ENCODE results near the gene CDH24.

Gene CDH24

DNA sequence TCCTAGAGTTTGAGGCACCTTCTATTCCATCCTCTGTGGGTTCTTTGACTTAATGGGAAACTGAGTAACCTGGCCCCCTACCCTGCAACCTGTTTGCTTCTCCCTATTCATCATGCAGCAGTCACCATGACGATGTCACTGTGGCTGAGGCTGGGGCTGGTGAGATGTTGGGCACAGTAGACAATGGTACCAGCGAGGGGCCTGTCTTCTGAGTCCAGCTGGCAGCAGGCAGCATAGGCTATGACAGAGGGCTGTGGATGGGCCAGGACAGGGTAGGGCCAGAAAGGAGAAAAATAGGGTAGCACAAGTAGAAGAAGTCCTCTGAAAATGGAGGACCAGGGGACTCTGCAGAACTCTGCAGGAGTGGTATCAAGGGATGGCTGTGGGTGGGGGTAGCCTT is 45.5 kb upstream of the CDH24 start:
- no peak overlapping the region for H3K27ac ChIP-seq (ENCODE audit: insufficient read depth in 1 of 2, low read depth in 1 of 2, low read length in 2 of 2, poor library complexity in 1 of 2, severe bottlenecking in 2 of 2)
- H3K27me3 ChIP-seq (replicated peaks in 2 of 5; ENCODE audit: control insufficient read depth in 4 of 5, insufficient read depth in 5 of 5, low read length in 4 of 5) = peaks cover 0 to 3% (median 0%) of the 10 kb centered on the region in 5 experiments
- H3K36me3 ChIP-seq (ENCODE audit: control insufficient read depth in 4 of 4, insufficient read depth in 4 of 4, low read length in 3 of 4) = peaks cover 3 to 16% (median 8%) of the 10 kb centered on the region in 4 experiments
- no peak overlapping the region for H3K4me3 ChIP-seq (ENCODE audit: control insufficient read depth in 1 of 7, extremely low read depth in 1 of 7, insufficient read depth in 4 of 7, low read depth in 2 of 7, low read length in 6 of 7)
- WGBS (ENCODE audit: insufficient coverage) = 100% methylated on average over 1 of the region's 2 CpGs
- DNase-seq = no peak
- H3K9me3 ChIP-seq (ENCODE audit: control extremely low read depth in 1 of 5, control insufficient read depth in 4 of 5, insufficient read depth in 2 of 5, low read depth in 1 of 5, low read length in 4 of 5) = no peaks in the 10 kb centered on the region
- CTCF ChIA-PET = interaction anchor here (1.3 to 3.8 kb wide), 6 partner anchors 10 to 32 kb away, joined by 3 to 22 read pairs (median 6); no protein-coding TSS in a partner anchor
- POLR2A ChIA-PET = no interaction called here
- no peaks in the 10 kb centered on the region for H3K4me1 ChIP-seq (ENCODE audit: control extremely low read depth in 1 of 4, control insufficient read depth in 4 of 4, insufficient read depth in 4 of 4, low read length in 3 of 4)

DNA sequence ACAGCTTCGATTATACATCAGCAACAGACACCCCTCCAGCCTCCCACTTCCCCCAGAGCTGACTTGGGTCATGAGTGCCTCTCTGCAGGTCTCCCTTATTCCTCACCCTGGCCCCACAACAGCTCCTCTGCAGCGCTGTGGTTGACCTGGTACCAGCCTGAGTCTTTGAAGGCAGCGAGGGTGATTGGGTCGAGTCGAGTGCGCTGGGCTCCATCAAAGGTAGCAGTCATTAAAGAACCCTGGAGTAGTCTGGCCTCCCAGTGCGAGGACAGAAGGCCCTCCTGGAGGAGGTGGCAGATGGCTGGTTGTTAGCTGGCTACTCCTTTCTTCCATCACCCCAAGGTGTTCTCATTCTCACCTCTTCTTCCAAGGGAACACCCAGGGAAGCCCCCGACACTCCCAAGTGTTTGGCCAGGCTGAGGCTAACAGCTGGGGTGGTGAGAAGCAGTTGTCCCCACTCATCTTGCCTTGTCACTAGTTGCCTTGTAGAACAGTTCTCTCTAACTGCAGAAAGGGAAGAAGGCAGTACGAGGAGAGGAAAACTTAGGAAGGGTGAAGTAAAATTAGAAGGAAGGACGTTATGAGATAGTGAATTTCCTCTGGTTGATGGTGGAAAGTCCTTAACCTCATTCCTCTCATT is 44.8 kb upstream of the CDH24 start:
- 100% methylated on average over 6 of the region's 10 CpGs for WGBS (ENCODE audit: insufficient coverage)
- DNase-seq = no peak
- Histone ChIP-seq H3K4me1 (ENCODE audit: control extremely low read depth in 1 of 4, control insufficient read depth in 4 of 4, insufficient read depth in 4 of 4, low read length in 3 of 4) (peaks cover 0 to 4% (median 2%) of the 10 kb centered on the region in 4 experiments), H3K27me3 (replicated peaks in 2 of 5; ENCODE audit: control insufficient read depth in 4 of 5, insufficient read depth in 5 of 5, low read length in 4 of 5) (peaks cover 0 to 3% (median 0%) of the 10 kb centered on the region in 5 experiments), H3K36me3 (ENCODE audit: control insufficient read depth in 4 of 4, insufficient read depth in 4 of 4, low read length in 3 of 4) (peaks cover 3 to 20% (median 10%) of the 10 kb centered on the region in 4 experiments), H3K27ac (ENCODE audit: insufficient read depth in 1 of 2, low read depth in 1 of 2, low read length in 2 of 2, poor library complexity in 1 of 2, severe bottlenecking in 2 of 2) (no peak overlapping the region), H3K4me3 (ENCODE audit: control insufficient read depth in 1 of 7, extremely low read depth in 1 of 7, insufficient read depth in 4 of 7, low read depth in 2 of 7, low read length in 6 of 7) (no peak overlapping the region), H3K9me3 (ENCODE audit: control extremely low read depth in 1 of 5, control insufficient read depth in 4 of 5, insufficient read depth in 2 of 5, low read depth in 1 of 5, low read length in 4 of 5) (no peaks in the 10 kb centered on the region)
- ChIA-PET POLR2A (no interaction called here), CTCF (interaction anchor here (1.0 to 3.8 kb wide), 8 partner anchors 8 to 34 kb away, joined by 3 to 26 read pairs (median 8); no protein-coding TSS in a partner anchor)

DNA sequence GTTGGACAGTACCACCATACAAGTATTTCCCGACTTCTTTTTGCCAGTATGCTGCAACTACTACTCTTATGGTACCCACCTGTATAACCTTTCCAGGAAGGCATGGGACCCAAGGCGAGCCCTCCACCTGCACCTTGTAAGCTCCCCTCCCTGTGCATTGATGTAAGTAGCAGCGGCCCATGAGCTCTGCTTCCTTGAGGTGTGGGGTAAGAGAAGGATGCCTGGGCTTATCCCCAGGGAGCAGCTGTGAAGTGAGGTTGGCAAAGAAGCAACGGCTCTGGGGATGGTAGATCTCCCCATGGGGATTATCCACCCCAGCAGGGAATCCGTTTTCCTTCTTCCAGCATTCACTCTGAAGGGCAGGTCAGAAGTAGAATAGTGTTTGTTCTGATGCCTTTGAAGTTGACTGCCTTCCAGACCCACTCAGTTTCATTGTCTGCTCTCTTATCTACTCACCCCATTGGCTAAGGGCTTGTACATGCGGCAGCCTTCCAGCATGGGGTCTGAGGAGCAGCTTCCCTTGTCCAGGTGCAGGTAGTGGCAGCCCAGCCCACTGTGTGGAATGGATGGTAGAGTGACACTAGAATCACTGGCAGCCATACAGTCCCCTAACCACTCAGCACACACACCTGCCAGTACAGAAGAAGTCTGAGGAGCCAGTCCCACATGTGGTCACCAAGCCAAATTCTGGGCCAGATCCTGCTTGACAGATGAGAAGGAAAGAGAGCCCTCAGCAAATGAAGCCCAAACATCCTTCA is 44.1 kb upstream of the CDH24 start:
- 85% methylated on average over 2 of the region's 6 CpGs for WGBS (ENCODE audit: insufficient coverage)
- peaks cover 3 to 20% (median 10%) of the 10 kb centered on the region in 4 experiments for H3K36me3 ChIP-seq (ENCODE audit: control insufficient read depth in 4 of 4, insufficient read depth in 4 of 4, low read length in 3 of 4)
- H3K27me3 ChIP-seq (replicated peaks in 2 of 5; ENCODE audit: control insufficient read depth in 4 of 5, insufficient read depth in 5 of 5, low read length in 4 of 5) = peaks cover 0 to 3% (median 0%) of the 10 kb centered on the region in 5 experiments
- no peak overlapping the region for H3K4me3 ChIP-seq (ENCODE audit: control insufficient read depth in 1 of 7, extremely low read depth in 1 of 7, insufficient read depth in 4 of 7, low read depth in 2 of 7, low read length in 6 of 7)
- no peak for DNase-seq
- H3K9me3 ChIP-seq (ENCODE audit: control extremely low read depth in 1 of 5, control insufficient read depth in 4 of 5, insufficient read depth in 2 of 5, low read depth in 1 of 5, low read length in 4 of 5) = no peaks in the 10 kb centered on the region
- peaks cover 2 to 11% (median 8%) of the 10 kb centered on the region in 4 experiments for H3K4me1 ChIP-seq (ENCODE audit: control extremely low read depth in 1 of 4, control insufficient read depth in 4 of 4, insufficient read depth in 4 of 4, low read length in 3 of 4)
- POLR2A ChIA-PET = no interaction called here
- H3K27ac ChIP-seq (ENCODE audit: insufficient read depth in 1 of 2, low read depth in 1 of 2, low read length in 2 of 2, poor library complexity in 1 of 2, severe bottlenecking in 2 of 2) = no peak overlapping the region
- CTCF ChIA-PET = interaction anchor here (1.0 to 3.8 kb wide), 11 partner anchors 9 to 116 kb away, joined by 3 to 26 read pairs (median 4); partner anchors contain the start of gene CEBPE

- H3K4me1 ChIP-seq (ENCODE audit: control extremely low read depth in 1 of 4, control insufficient read depth in 4 of 4, insufficient read depth in 4 of 4, low read length in 3 of 4) = peaks cover 6 to 14% (median 9%) of the 10 kb centered on the region in 4 experiments
- H3K27me3 ChIP-seq (replicated peaks in 2 of 5; ENCODE audit: control insufficient read depth in 4 of 5, insufficient read depth in 5 of 5, low read length in 4 of 5) = no peaks in the 10 kb centered on the region
- CTCF ChIA-PET = interaction anchor here (0.7 to 3.8 kb wide), 10 partner anchors 10 to 88 kb away, joined by 3 to 26 read pairs (median 9); partner anchors contain the start of gene CEBPE
- no peak overlapping the region for H3K27ac ChIP-seq (ENCODE audit: insufficient read depth in 1 of 2, low read depth in 1 of 2, low read length in 2 of 2, poor library complexity in 1 of 2, severe bottlenecking in 2 of 2)
- H3K9me3 ChIP-seq (ENCODE audit: control extremely low read depth in 1 of 5, control insufficient read depth in 4 of 5, insufficient read depth in 2 of 5, low read depth in 1 of 5, low read length in 4 of 5) = no peaks in the 10 kb centered on the region
- POLR2A ChIA-PET = no interaction called here
- no peak for DNase-seq
- 94% methylated on average over 10 of the region's 10 CpGs for WGBS (ENCODE audit: insufficient coverage)
- no peak overlapping the region for H3K4me3 ChIP-seq (ENCODE audit: control insufficient read depth in 1 of 7, extremely low read depth in 1 of 7, insufficient read depth in 4 of 7, low read depth in 2 of 7, low read length in 6 of 7)
- peaks cover 3 to 20% (median 10%) of the 10 kb centered on the region in 4 experiments for H3K36me3 ChIP-seq (ENCODE audit: control insufficient read depth in 4 of 4, insufficient read depth in 4 of 4, low read length in 3 of 4)
These were observed 42.0 kb upstream of the CDH24 start for GRCh38 chr14:23099212-23099861.

GRCh38 chr14:23097786-23098185 is 40.5 kb upstream of the CDH24 start:
- Histone ChIP-seq H3K36me3 (ENCODE audit: control insufficient read depth in 4 of 4, insufficient read depth in 4 of 4, low read length in 3 of 4) (peaks cover 3 to 27% (median 13%) of the 10 kb centered on the region in 4 experiments), H3K4me1 (ENCODE audit: control extremely low read depth in 1 of 4, control insufficient read depth in 4 of 4, insufficient read depth in 4 of 4, low read length in 3 of 4) (peaks cover 15 to 29% (median 20%) of the 10 kb centered on the region in 4 experiments), H3K27ac (ENCODE audit: insufficient read depth in 1 of 2, low read depth in 1 of 2, low read length in 2 of 2, poor library complexity in 1 of 2, severe bottlenecking in 2 of 2) (no peak overlapping the region), H3K27me3 (replicated peaks in 2 of 5; ENCODE audit: control insufficient read depth in 4 of 5, insufficient read depth in 5 of 5, low read length in 4 of 5) (no peaks in the 10 kb centered on the region), H3K4me3 (ENCODE audit: control insufficient read depth in 1 of 7, extremely low read depth in 1 of 7, insufficient read depth in 4 of 7, low read depth in 2 of 7, low read length in 6 of 7) (no peak overlapping the region), H3K9me3 (ENCODE audit: control extremely low read depth in 1 of 5, control insufficient read depth in 4 of 5, insufficient read depth in 2 of 5, low read depth in 1 of 5, low read length in 4 of 5) (no peaks in the 10 kb centered on the region)
- CTCF ChIA-PET = interaction anchor here (1.1 to 2.1 kb wide), 7 partner anchors 11 to 36 kb away, joined by 3 to 10 read pairs (median 6); no protein-coding TSS in a partner anchor
- peak in 2 of 3 donors; percentile 65 to 78 for DNase-seq
- POLR2A ChIA-PET = no interaction called here
- WGBS (ENCODE audit: insufficient coverage) = 83% methylated on average over 7 of the region's 7 CpGs

- peaks cover 15 to 33% (median 20%) of the 10 kb centered on the region in 4 experiments for H3K4me1 ChIP-seq (ENCODE audit: control extremely low read depth in 1 of 4, control insufficient read depth in 4 of 4, insufficient read depth in 4 of 4, low read length in 3 of 4)
- peak; percentile 100 for DNase-seq
- no peaks in the 10 kb centered on the region for H3K9me3 ChIP-seq (ENCODE audit: control extremely low read depth in 1 of 5, control insufficient read depth in 4 of 5, insufficient read depth in 2 of 5, low read depth in 1 of 5, low read length in 4 of 5)
- ChIA-PET POLR2A (interaction anchor here (0.6 to 2.4 kb wide), 10 partner anchors 10 to 159 kb away, joined by 3 to 16 read pairs (median 4); no protein-coding TSS in a partner anchor), CTCF (interaction anchor here (0.6 to 3.5 kb wide), 16 partner anchors 10 to 197 kb away, joined by 3 to 34 read pairs (median 8); partner anchors contain the start of genes CDH24 and CEBPE)
- H3K4me3 ChIP-seq (ENCODE audit: control insufficient read depth in 1 of 7, extremely low read depth in 1 of 7, insufficient read depth in 4 of 7, low read depth in 2 of 7, low read length in 6 of 7) = peak within 1 kb of the TSS; percentile 85 to 100 (median 96)
- under 1% methylated on average over 41 of the region's 46 CpGs for WGBS (ENCODE audit: insufficient coverage)
- H3K27ac ChIP-seq (ENCODE audit: insufficient read depth in 1 of 2, low read depth in 1 of 2, low read length in 2 of 2, poor library complexity in 1 of 2, severe bottlenecking in 2 of 2) = peak within 1 kb of the TSS; percentile 98 to 99
- H3K27me3 ChIP-seq (replicated peaks in 2 of 5; ENCODE audit: control insufficient read depth in 4 of 5, insufficient read depth in 5 of 5, low read length in 4 of 5) = no peaks in the 10 kb centered on the region
- H3K36me3 ChIP-seq (ENCODE audit: control insufficient read depth in 4 of 4, insufficient read depth in 4 of 4, low read length in 3 of 4) = peaks cover 5 to 45% (median 27%) of the 10 kb centered on the region in 4 experiments
These were observed 38.1 kb upstream of the CDH24 start, which contains the start of gene C14orf119 for GRCh38 chr14:23095196-23096108. Gene C14orf119 (plus strand): TSS chr14:23095505. CDS start chr14:23097659, 2,154 bp downstream.
